ENCODE data around the gene PMP22.

DNA sequence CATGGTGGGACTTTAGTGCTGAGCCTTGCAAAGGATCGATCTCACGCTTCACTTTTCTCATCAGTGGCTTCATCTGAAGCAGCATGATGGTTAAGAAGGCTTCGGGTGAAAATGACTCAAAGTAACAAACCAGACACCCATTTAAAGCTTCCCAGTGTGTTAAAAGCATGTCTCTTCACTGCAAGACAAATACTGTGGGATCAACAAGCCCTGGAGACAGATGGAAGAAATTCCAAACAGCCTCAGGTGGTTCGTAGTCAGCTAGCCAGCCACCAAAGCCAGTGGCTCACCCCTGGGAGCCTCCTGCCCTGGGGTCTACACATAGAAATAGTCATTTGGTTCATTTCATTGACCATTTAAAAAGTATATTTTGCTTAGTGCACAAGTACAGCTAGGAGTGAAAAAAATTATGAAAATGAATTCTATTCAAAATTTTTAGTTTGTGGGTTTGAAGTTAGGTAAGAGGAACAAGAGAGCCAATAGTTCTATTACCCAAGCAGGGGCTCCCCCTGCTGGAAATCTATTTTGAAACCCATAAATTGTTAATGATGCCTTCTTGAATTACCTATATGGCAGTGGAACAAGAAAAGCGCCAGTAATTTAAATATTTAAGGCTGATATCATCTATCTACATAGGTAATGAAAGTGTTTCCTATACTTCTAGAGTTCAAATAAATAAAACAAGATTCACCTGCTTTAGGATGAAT is 51.6 kb downstream of the PMP22 start:
- TF ChIP-seq, protein P1, sequence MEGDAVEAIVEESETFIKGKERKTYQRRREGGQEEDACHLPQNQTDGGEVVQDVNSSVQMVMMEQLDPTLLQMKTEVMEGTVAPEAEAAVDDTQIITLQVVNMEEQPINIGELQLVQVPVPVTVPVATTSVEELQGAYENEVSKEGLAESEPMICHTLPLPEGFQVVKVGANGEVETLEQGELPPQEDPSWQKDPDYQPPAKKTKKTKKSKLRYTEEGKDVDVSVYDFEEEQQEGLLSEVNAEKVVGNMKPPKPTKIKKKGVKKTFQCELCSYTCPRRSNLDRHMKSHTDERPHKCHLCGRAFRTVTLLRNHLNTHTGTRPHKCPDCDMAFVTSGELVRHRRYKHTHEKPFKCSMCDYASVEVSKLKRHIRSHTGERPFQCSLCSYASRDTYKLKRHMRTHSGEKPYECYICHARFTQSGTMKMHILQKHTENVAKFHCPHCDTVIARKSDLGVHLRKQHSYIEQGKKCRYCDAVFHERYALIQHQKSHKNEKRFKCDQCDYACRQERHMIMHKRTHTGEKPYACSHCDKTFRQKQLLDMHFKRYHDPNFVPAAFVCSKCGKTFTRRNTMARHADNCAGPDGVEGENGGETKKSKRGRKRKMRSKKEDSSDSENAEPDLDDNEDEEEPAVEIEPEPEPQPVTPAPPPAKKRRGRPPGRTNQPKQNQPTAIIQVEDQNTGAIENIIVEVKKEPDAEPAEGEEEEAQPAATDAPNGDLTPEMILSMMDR (IDR thresholded peaks at IDR 0.05 in 4 of 5, conservative IDR thresholded peaks at IDR 0.05 in 1 of 5) = peak in 2 of 5 experiments; percentile 13 to 47
- no peak for TF ChIP-seq POLR2A (IDR thresholded peaks at IDR 0.05)

Data from gastrocnemius medialis (tissue), 4 donors.